ENCODE results near the gene STAT5A.

GRCh38 chr17:42277342-42277712, 11.0 kb upstream of the STAT5A start:
- TF ChIP-seq NR2C2 (CRISPR knock-in tag; IDR thresholded peaks at IDR 0.05) (no peak), NR2C2 (tag; IDR thresholded peaks at IDR 0.05) (no peak), ZNF384 (IDR thresholded peaks at IDR 0.05; ENCODE audit: low read depth, low read length) (no peak), ETS2 (tag; IDR thresholded peaks at IDR 0.05; ENCODE audit: borderline replicate concordance, poor library complexity, severe bottlenecking) (no peak), SRSF1 (IDR thresholded peaks at IDR 0.05; ENCODE audit: low read depth, low read length) (no peak), AFF4 (CRISPR knock-in tag; IDR thresholded peaks at IDR 0.05) (no peak), POLR2A (conservative IDR thresholded peaks at IDR 0.05) (0 out of 2 replicates have a peak, but pooled peaks have one; percentile 6), RFX5 (IDR thresholded peaks at IDR 0.05; ENCODE audit: low read depth, low read length) (no peak), SPI1 (IDR thresholded peaks at IDR 0.05; ENCODE audit: borderline replicate concordance, low read depth, low read length) (no peak), ZBED1 (IDR thresholded peaks at IDR 0.05) (no peak), NFRKB (IDR thresholded peaks at IDR 0.05; ENCODE audit: low read depth) (no peak)
- TF ChIP-seq, protein P1, sequence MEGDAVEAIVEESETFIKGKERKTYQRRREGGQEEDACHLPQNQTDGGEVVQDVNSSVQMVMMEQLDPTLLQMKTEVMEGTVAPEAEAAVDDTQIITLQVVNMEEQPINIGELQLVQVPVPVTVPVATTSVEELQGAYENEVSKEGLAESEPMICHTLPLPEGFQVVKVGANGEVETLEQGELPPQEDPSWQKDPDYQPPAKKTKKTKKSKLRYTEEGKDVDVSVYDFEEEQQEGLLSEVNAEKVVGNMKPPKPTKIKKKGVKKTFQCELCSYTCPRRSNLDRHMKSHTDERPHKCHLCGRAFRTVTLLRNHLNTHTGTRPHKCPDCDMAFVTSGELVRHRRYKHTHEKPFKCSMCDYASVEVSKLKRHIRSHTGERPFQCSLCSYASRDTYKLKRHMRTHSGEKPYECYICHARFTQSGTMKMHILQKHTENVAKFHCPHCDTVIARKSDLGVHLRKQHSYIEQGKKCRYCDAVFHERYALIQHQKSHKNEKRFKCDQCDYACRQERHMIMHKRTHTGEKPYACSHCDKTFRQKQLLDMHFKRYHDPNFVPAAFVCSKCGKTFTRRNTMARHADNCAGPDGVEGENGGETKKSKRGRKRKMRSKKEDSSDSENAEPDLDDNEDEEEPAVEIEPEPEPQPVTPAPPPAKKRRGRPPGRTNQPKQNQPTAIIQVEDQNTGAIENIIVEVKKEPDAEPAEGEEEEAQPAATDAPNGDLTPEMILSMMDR (IDR thresholded peaks at IDR 0.05 in 2 of 3, conservative IDR thresholded peaks at IDR 0.05 in 1 of 3; ENCODE audit: insufficient read depth in 2 of 3, low read depth in 1 of 3, low read length in 3 of 3): no peak

Measured in K562 (cell line).